HEK293T (cell line): ENCODE measurements around the gene MTHFR.

Experiments
- CTCF ChIA-PET: fragments of 350-600 bp; formaldehyde crosslinking; extraction: SDS; loops from one replicate; lab custom pipeline; 2021; ENCODE audit warnings: antibody characterized with exemption, inconsistent platforms; lab: Yijun Ruan, JAX
- POLR2A ChIA-PET: fragments of 350-600 bp; formaldehyde crosslinking; extraction: SDS; loops from one replicate; lab custom pipeline; 2020; ENCODE audit warnings: antibody characterized with exemption, inconsistent platforms; lab: Yijun Ruan, JAX
- DNase-seq: peaks from one replicate; pipeline ENCODE4 v3.0.0; 2012; ENCODE audit warnings: mixed read lengths; ENCODE audit errors: extremely low spot score
- ARNT ChIP-seq: fragments of 450-650 bp; IDR thresholded peaks from 2 replicates; pipeline ENCODE4 v1.6.1; 2017; ENCODE audit warnings: mild to moderate bottlenecking
- BHLHE40 ChIP-seq: fragments of 450-650 bp; IDR thresholded peaks from 2 replicates; pipeline ENCODE4 v1.6.1; 2016; ENCODE audit warnings: mild to moderate bottlenecking, moderate library complexity, borderline replicate concordance
- CTBP1 ChIP-seq: fragments of 450-650 bp; IDR thresholded peaks from 2 replicates; pipeline ENCODE4 v1.6.1; 2016; ENCODE audit warnings: borderline replicate concordance
- ELF4 ChIP-seq: fragments of 450-650 bp; IDR thresholded peaks from 2 replicates; pipeline ENCODE4 v1.6.1; 2017; ENCODE audit warnings: antibody characterized with exemption
- FOXA1 ChIP-seq: fragments of 450-650 bp; IDR thresholded peaks from 2 replicates; pipeline ENCODE4 v1.6.1; 2016; ENCODE audit warnings: mild to moderate bottlenecking
- FOXK2 ChIP-seq: fragments of 450-650 bp; IDR thresholded peaks from 2 replicates; pipeline ENCODE4 v1.6.1; 2016; ENCODE audit warnings: mild to moderate bottlenecking
- FOXM1 ChIP-seq: fragments of 450-650 bp; IDR thresholded peaks from 2 replicates; pipeline ENCODE4 v1.6.1; 2017; ENCODE audit warnings: mild to moderate bottlenecking, borderline replicate concordance
- HDGF ChIP-seq: fragments of 450-650 bp; IDR thresholded peaks from 2 replicates; pipeline ENCODE4 v1.6.1; 2017; ENCODE audit warnings: antibody characterized with exemption, borderline replicate concordance
- L3MBTL2 ChIP-seq: fragments of 450-650 bp; conservative IDR thresholded peaks from 2 replicates; pipeline ENCODE4 v1.6.1; 2016; ENCODE audit warnings: mild to moderate bottlenecking
- LEF1 ChIP-seq: fragments of 450-650 bp; IDR thresholded peaks from 2 replicates; pipeline ENCODE4 v1.6.1; 2017; ENCODE audit warnings: mild to moderate bottlenecking, borderline replicate concordance
- NFRKB ChIP-seq: fragments of 450-650 bp; IDR thresholded peaks from 2 replicates; pipeline ENCODE4 v1.6.1; 2016; ENCODE audit warnings: mild to moderate bottlenecking, moderate library complexity
- SP1 ChIP-seq: fragments of 450-650 bp; IDR thresholded peaks from 2 replicates; pipeline ENCODE4 v1.6.1; 2017
- SUZ12 ChIP-seq: fragments of 450-650 bp; IDR thresholded peaks from 2 replicates; pipeline ENCODE4 v1.6.1; 2016; ENCODE audit warnings: mild to moderate bottlenecking
- TARDBP ChIP-seq: fragments of 450-650 bp; IDR thresholded peaks from 2 replicates; pipeline ENCODE4 v1.6.1; 2016
- ZNF384 ChIP-seq: fragments of 450-650 bp; IDR thresholded peaks from 2 replicates; pipeline ENCODE4 v1.6.1; 2016
- TF ChIP-seq, protein P1 (sequence below): fragments of 450-650 bp; IDR thresholded peaks from 2 replicates; pipeline ENCODE4 v1.6.1; 2016

The MTHFR gene

DNA sequence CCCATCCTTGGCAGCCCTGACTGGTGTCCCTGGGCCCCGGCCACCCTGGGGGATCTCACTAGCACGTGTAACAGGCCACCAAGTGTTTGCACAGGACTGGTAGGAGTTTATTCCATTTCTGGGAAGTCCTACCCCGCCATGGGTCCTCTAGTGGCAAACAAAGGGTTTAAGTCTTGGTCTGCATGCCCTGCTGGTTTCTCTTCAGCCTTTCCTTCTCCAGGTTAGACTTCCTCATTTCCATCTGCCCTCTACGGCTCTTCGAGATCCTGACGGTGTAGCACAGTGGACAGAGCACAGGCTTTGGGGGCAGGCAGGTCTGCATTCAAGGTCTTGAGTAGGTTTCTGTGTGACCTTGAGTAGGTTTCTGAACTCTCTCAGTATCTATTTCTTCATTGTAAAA, 67.0 kb downstream of the MTHFR start:
- TF ChIP-seq SP1, result no peak
- TF ChIP-seq FOXM1, result no peak
- no peak for TF ChIP-seq FOXK2
- no peak for TF ChIP-seq CTBP1
- no peak for TF ChIP-seq BHLHE40
- no peak for TF ChIP-seq ARNT
- TF ChIP-seq L3MBTL2, result no peak
- POLR2A ChIA-PET, result no interaction called here
- CTCF ChIA-PET, result no interaction called here
- no peak for DNase-seq

DNA sequence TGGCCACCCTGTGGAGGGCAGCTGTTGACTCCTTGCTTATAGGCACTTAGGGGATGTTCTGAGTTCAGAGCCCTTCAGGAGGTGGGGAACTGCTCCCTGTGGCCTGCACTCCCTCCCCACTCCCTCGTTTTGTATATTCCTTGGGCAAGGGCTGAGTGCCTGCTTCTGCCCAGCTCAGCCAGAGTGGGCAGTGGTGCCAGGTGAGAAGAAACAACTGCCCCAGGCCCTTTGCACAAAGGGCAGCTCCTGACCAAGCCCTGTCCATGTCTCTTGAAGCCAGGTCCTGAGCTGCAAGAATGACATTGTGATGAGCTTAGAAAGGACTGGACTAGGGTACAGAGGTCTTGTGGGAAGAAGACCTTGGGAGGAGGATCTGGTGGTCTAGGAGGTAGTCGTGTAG, 67.7 kb downstream of the MTHFR start:
- POLR2A ChIA-PET, result no interaction called here
- CTCF ChIA-PET, result no interaction called here
- DNase-seq, result no peak
- TF ChIP-seq LEF1 (no peak), BHLHE40 (no peak), ARNT (no peak), NFRKB (no peak), HDGF (no peak), CTBP1 (no peak), FOXK2 (no peak), SUZ12 (no peak), FOXM1 (no peak), L3MBTL2 (no peak), TARDBP (no peak), ELF4 (no peak), FOXA1 (no peak)
- TF ChIP-seq, protein P1, sequence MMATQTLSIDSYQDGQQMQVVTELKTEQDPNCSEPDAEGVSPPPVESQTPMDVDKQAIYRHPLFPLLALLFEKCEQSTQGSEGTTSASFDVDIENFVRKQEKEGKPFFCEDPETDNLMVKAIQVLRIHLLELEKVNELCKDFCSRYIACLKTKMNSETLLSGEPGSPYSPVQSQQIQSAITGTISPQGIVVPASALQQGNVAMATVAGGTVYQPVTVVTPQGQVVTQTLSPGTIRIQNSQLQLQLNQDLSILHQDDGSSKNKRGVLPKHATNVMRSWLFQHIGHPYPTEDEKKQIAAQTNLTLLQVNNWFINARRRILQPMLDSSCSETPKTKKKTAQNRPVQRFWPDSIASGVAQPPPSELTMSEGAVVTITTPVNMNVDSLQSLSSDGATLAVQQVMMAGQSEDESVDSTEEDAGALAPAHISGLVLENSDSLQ, result no peak

GRCh38 chr1:11736746-11737639, 68.8 kb downstream of the MTHFR start:
- ChIA-PET CTCF (interaction anchor here (0.5 to 0.9 kb wide), 2 partner anchors 26 to 31 kb away, joined by 4 read pairs; no protein-coding TSS in a partner anchor), POLR2A (interaction anchor here (0.6 to 2.0 kb wide), 7 partner anchors 12 to 474 kb away, joined by 3 to 13 read pairs (median 3); partner anchors contain the start of gene MTOR)
- no peak for TF ChIP-seq SUZ12
- TF ChIP-seq, protein P1, result peak; percentile 47
- 0 out of 2 replicates have a peak, but pooled peaks have one; percentile 21 for TF ChIP-seq NFRKB
- TF ChIP-seq LEF1, result no peak
- TF ChIP-seq HDGF, result no peak
- TF ChIP-seq CTBP1, result no peak
- TF ChIP-seq TARDBP, result no peak
- no peak for TF ChIP-seq FOXK2
- no peak for TF ChIP-seq ZNF384
- TF ChIP-seq L3MBTL2, result peak; percentile 54
- TF ChIP-seq FOXM1, result no peak
- TF ChIP-seq ARNT, result no peak
- no peak for TF ChIP-seq FOXA1
- no peak for TF ChIP-seq SP1
- no peak for TF ChIP-seq BHLHE40
- no peak for TF ChIP-seq ELF4
- DNase-seq, result peak; percentile 34

- ChIA-PET POLR2A (interaction anchor here (0.7 to 2.0 kb wide), 7 partner anchors 10 to 173 kb away, joined by 3 to 13 read pairs (median 3); no protein-coding TSS in a partner anchor), CTCF (no interaction called here)
- TF ChIP-seq L3MBTL2 (peak; percentile 55), LEF1 (no peak), ELF4 (0 out of 2 replicates have a peak, but pooled peaks have one; percentile 8)
- peak; percentile 96 for DNase-seq
Measured at GRCh38 chr1:11735854-11736745, 69.7 kb downstream of the MTHFR start, which contains the start of gene AGTRAP. TSS of gene AGTRAP (plus strand) at chr1:11736136. CDS start at chr1:11736209, 73 bp downstream.
